Tibial nerve (tissue), 3 donors: ENCODE data around the gene PROCR.
"Not testable (repeated sequence)": the region's sequence is repeated elsewhere in the genome, so short reads cannot be mapped to it uniquely, and the experiment has no call there.

Experiments
- POLR2A ChIP-seq, 2 donors: fragments of 450-650 bp; IDR thresholded peaks; one replicate each; pipeline ENCODE4 v1.6.1; 2017; ENCODE audit warnings: antibody characterized with exemption in 2 of 2, mild to moderate bottlenecking in 2 of 2, moderate library complexity in 2 of 2
- TF ChIP-seq, protein P1 (sequence below), 5 experiments: fragments of 200-600 bp in 3 of 5; fragments of 450-650 bp in 2 of 5; sonication (generic) in 3 of 5; IDR thresholded peaks; one replicate each; pipeline ENCODE4 v1.5.1; 2016 to 2019; ENCODE audit warnings: antibody characterized with exemption in 5 of 5, mild to moderate bottlenecking in 3 of 5, moderate library complexity in 2 of 5

DNA sequence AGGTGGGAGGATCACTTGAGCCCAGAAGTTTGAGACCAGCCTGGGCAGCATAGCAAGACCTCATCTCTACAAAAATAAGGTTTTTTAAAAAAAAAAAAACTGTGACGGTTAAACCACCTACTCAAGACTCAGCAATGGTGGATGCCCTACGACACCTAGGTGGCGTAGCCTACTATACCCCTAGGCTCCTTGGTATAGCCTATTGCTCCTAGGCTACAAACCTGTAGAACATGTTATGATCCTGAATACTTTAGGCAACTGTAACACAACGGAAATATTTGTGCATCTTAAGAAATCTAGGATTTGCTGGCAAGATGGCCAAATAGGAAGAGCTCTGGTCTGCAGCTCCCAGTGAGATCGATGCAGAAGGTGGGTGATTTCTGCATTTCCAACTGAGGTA lies 11.5 kb upstream of the PROCR start:
- TF ChIP-seq, protein P1, sequence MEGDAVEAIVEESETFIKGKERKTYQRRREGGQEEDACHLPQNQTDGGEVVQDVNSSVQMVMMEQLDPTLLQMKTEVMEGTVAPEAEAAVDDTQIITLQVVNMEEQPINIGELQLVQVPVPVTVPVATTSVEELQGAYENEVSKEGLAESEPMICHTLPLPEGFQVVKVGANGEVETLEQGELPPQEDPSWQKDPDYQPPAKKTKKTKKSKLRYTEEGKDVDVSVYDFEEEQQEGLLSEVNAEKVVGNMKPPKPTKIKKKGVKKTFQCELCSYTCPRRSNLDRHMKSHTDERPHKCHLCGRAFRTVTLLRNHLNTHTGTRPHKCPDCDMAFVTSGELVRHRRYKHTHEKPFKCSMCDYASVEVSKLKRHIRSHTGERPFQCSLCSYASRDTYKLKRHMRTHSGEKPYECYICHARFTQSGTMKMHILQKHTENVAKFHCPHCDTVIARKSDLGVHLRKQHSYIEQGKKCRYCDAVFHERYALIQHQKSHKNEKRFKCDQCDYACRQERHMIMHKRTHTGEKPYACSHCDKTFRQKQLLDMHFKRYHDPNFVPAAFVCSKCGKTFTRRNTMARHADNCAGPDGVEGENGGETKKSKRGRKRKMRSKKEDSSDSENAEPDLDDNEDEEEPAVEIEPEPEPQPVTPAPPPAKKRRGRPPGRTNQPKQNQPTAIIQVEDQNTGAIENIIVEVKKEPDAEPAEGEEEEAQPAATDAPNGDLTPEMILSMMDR (IDR thresholded peaks at IDR 0.05): not testable (repeated sequence)
- not testable (repeated sequence) for TF ChIP-seq POLR2A (IDR thresholded peaks at IDR 0.05)
